GM12872 (cell line): ENCODE results near the gene TPP2.

Source experiments
- TF ChIP-seq, protein P1 (sequence below): IDR thresholded peaks from 3 replicates; pipeline ENCODE4 v1.5.1; 2011; ENCODE audit warnings: low read depth, mild to moderate bottlenecking, low read length, moderate library complexity; ENCODE audit not compliant: insufficient read depth

TPP2 gene

DNA sequence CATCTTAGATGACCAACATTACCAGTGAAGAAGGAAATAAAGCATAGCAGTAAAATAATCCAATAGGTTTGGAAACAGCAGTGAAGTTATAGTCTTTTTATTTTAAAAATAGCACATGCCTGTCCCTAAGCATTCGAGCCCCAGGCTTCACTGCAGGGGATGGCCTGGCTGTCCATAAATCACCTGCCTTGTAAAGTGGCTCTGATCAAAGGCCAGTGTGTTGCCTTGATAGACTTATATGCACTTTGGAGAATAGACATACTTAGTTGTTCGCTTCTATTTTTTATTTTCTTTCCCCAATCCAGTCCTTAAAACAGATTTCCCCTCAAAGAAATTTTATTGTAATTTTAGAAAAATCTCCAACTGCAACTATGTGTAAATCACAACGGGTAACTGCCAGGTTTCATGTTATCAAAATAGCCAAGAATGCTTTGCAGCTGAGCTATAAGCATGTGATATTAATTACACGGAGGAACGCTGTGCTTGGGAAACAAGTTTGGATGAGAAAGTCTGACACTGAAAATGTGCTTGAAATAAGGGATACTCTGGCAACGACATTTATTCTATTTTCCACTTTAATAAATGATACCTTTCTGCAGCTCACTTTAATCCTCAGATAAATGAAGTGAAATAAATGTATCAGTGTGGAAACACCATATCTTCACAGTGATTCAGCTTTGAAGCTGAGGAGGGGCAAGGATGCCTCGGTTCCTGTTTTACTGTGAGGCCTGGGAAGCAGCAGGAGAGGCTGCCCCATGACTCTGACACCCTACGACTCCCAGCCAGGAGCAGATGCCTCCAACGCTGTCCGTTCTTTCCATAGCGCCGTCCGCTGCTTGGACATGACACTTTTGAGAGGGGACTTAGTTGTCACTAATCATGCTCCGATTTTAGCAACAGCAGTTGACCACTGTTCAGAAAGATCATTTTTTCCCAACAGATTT lies 103.6 kb downstream of the TPP2 start:
- TF ChIP-seq, protein P1, sequence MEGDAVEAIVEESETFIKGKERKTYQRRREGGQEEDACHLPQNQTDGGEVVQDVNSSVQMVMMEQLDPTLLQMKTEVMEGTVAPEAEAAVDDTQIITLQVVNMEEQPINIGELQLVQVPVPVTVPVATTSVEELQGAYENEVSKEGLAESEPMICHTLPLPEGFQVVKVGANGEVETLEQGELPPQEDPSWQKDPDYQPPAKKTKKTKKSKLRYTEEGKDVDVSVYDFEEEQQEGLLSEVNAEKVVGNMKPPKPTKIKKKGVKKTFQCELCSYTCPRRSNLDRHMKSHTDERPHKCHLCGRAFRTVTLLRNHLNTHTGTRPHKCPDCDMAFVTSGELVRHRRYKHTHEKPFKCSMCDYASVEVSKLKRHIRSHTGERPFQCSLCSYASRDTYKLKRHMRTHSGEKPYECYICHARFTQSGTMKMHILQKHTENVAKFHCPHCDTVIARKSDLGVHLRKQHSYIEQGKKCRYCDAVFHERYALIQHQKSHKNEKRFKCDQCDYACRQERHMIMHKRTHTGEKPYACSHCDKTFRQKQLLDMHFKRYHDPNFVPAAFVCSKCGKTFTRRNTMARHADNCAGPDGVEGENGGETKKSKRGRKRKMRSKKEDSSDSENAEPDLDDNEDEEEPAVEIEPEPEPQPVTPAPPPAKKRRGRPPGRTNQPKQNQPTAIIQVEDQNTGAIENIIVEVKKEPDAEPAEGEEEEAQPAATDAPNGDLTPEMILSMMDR: no peak

- TF ChIP-seq, protein P1: no peak
Observed at GRCh38 chr13:102701331-102701730, 104.5 kb downstream of the TPP2 start.

DNA sequence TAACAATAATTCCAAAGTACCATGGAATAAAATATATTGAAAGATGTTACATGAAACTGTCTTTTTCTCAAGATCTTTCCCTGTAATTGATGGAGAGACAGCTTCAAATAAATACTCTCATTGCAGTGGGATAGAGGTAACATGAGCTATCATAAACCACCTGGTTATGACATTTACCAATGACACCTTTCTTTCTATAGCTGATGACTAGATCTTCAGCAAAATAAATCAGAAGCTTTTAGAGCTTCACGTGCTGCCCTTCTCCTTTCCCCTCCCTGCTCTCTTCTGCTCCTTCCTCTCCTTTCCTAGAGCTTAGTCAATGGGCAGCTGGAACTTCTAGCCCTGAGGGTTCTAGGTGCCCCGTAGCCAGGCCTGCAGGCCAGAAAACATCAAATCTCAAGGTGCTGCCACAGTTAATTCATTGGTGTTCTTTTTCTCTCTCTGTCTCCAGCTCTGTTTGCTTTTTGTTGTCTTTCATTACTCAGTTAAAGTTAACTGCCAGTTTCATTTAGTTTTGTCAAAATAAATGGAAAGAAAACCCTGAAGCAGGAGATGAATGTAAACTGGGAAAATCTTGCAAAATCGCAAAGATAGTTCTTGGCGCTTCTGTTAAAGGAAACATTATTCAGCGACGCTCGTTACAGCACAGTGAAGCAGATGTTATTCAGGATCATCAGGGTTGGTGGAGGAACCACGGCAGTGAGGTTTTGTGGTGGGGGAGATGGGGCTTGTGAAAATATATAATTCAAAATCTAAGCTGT lies 106.4 kb downstream of the TPP2 start:
- TF ChIP-seq, protein P1: no peak

- TF ChIP-seq, protein P1: no peak
Observed at GRCh38 chr13:102703726-102704035, 106.9 kb downstream of the TPP2 start.

DNA sequence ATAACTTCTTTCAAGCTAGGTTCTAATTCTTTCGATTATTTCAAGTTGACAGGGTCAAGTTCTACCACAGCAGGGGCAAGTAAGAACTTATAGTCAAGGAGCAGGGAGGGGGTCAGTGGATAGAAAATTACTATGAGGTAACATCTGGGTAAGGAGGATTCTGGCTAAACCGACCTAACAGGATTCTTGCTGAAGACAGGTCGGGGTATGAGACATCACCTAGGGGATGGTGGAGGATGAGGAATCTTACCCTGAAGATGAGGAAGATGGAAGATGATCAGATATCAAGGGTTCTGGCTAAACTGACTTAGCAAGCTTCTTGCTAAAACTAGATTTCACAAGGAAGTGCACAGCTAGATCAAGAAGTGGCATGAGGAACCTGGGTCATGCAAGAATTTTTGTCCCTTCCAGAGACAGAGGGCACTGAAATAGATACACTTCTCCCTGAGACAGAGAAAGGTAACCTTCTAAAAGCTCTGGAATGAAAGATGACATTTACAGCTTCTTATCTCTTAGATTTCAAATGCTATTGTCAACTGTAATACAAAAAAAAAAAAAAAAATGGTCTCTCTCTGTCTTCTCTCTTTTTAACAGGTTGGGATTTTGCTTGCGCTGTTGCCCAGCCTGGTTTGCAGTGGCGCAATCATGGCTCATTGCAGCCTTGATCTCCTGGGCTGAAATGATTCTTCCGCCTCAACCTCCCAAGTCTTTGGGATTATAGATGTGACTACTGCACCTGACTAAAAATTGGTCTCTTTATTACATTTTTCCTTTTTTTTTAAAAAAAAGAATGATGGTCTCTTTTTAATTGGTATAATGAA lies 107.7 kb downstream of the TPP2 start:
- TF ChIP-seq, protein P1: no peak

DNA sequence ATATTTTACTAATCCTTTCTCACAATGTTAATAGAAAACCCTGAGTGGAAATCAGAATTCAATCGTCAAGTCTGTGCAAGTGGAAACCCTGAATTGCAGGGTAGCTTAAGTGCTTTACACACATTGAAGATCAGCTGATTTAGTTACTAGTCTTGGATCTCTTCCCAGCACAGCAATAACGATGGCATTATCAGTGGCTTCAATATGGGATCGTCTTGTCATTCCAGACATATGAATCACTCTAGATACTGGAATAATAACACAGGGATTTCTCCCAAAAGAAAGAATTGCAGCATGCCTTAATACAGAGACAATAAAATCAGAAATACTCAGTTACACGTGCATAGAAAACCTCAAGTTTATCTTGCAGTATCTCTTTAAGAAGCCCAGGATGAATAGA lies 110.7 kb downstream of the TPP2 start:
- TF ChIP-seq, protein P1: no peak

DNA sequence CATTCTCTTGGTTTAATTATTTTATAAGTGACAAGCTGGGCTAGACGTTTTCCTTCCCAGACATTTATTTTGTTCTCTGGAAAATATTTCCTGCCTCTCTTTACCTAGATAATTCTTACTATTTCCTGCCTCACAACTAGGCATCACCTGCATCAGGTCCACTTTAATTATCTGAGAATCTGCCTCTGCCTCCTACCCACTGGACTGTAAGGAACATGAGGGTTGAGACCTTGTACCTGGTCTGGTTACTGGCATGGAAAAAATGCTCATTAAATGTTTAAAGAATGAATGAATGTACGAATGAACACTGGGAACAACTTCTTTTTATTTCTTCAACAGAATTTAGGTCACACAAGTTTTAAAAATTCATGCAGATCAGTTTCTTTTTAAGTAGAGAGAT lies 111.4 kb downstream of the TPP2 start:
- TF ChIP-seq, protein P1: no peak
